ENCODE results near the gene ABTB2.

The ABTB2 gene

GRCh38 chr11:34316347-34317035 lies 41.3 kb downstream of the ABTB2 start:
- Histone ChIP-seq H3K9me3 (ENCODE audit: control insufficient read depth, low read length) (no peaks in the 10 kb centered on the region), H3K4me3 (ENCODE audit: extremely low read depth, insufficient read depth, low read length, poor library complexity, severe bottlenecking) (no peak overlapping the region), H3K27ac (ENCODE audit: low read depth, low read length, severe bottlenecking) (no peak overlapping the region), H3K4me1 (ENCODE audit: control insufficient read depth, insufficient read depth, low read length, poor library complexity, severe bottlenecking) (peaks cover 2% of the 10 kb centered on the region), H3K36me3 (ENCODE audit: control insufficient read depth, insufficient read depth, low read length) (peaks cover 7% of the 10 kb centered on the region)
- 85 to 94% methylated on average over 7 of the region's 8 CpGs for WGBS, 2 experiments (ENCODE audit: insufficient coverage in 2 of 2)

- Histone ChIP-seq H3K27ac (ENCODE audit: low read depth, low read length, severe bottlenecking) (no peak overlapping the region), H3K9me3 (ENCODE audit: control insufficient read depth, low read length) (no peaks in the 10 kb centered on the region), H3K4me1 (ENCODE audit: control insufficient read depth, insufficient read depth, low read length, poor library complexity, severe bottlenecking) (peaks cover 2% of the 10 kb centered on the region), H3K4me3 (ENCODE audit: extremely low read depth, insufficient read depth, low read length, poor library complexity, severe bottlenecking) (no peak overlapping the region), H3K36me3 (ENCODE audit: control insufficient read depth, insufficient read depth, low read length) (peaks cover 7% of the 10 kb centered on the region)
- 85 to 100% methylated on average over 3 to 5 of the region's 7 CpGs for WGBS, 2 experiments (ENCODE audit: insufficient coverage in 2 of 2)
Measured at GRCh38 chr11:34315394-34315793, 42.4 kb downstream of the ABTB2 start.

- WGBS, 2 experiments (ENCODE audit: insufficient coverage in 2 of 2), result 93 to 96% methylated on average over 9 of the region's 10 CpGs
- H3K27ac ChIP-seq (ENCODE audit: low read depth, low read length, severe bottlenecking), result no peak overlapping the region
- H3K4me3 ChIP-seq (ENCODE audit: extremely low read depth, insufficient read depth, low read length, poor library complexity, severe bottlenecking), result no peak overlapping the region
- no peaks in the 10 kb centered on the region for H3K9me3 ChIP-seq (ENCODE audit: control insufficient read depth, low read length)
- peaks cover 7% of the 10 kb centered on the region for H3K36me3 ChIP-seq (ENCODE audit: control insufficient read depth, insufficient read depth, low read length)
- peaks cover 2% of the 10 kb centered on the region for H3K4me1 ChIP-seq (ENCODE audit: control insufficient read depth, insufficient read depth, low read length, poor library complexity, severe bottlenecking)
Measured at GRCh38 chr11:34314936-34315335, 42.9 kb downstream of the ABTB2 start.

- Histone ChIP-seq H3K9me3 (ENCODE audit: control insufficient read depth, low read length) (no peaks in the 10 kb centered on the region), H3K4me3 (ENCODE audit: extremely low read depth, insufficient read depth, low read length, poor library complexity, severe bottlenecking) (no peak overlapping the region), H3K36me3 (ENCODE audit: control insufficient read depth, insufficient read depth, low read length) (peaks cover 7% of the 10 kb centered on the region), H3K27ac (ENCODE audit: low read depth, low read length, severe bottlenecking) (no peak overlapping the region), H3K4me1 (ENCODE audit: control insufficient read depth, insufficient read depth, low read length, poor library complexity, severe bottlenecking) (peaks cover 2% of the 10 kb centered on the region)
- WGBS, 2 experiments (ENCODE audit: insufficient coverage in 2 of 2), result 93 to 98% methylated on average over 6 of the region's 6 CpGs
Measured at GRCh38 chr11:34314176-34314575, 43.6 kb downstream of the ABTB2 start.

GRCh38 chr11:34313099-34313517 lies 44.7 kb downstream of the ABTB2 start:
- 100% methylated on average over 6 of the region's 6 CpGs for WGBS, 2 experiments (ENCODE audit: insufficient coverage in 2 of 2)

GRCh38 chr11:34311126-34311525 lies 46.7 kb downstream of the ABTB2 start:
- H3K36me3 ChIP-seq (ENCODE audit: control insufficient read depth, insufficient read depth, low read length), result peaks cover 7% of the 10 kb centered on the region
- no peaks in the 10 kb centered on the region for H3K9me3 ChIP-seq (ENCODE audit: control insufficient read depth, low read length)
- 77 to 96% methylated on average over 3 to 4 of the region's 4 CpGs for WGBS, 2 experiments (ENCODE audit: insufficient coverage in 2 of 2)
- H3K27ac ChIP-seq (ENCODE audit: low read depth, low read length, severe bottlenecking), result no peak overlapping the region
- H3K4me1 ChIP-seq (ENCODE audit: control insufficient read depth, insufficient read depth, low read length, poor library complexity, severe bottlenecking), result peaks cover 3% of the 10 kb centered on the region
- H3K4me3 ChIP-seq (ENCODE audit: extremely low read depth, insufficient read depth, low read length, poor library complexity, severe bottlenecking), result no peak overlapping the region

More at GRCh38 chr11:34313099-34313517, 44.7 kb downstream of the ABTB2 start:
- Histone ChIP-seq H3K36me3 (ENCODE audit: control insufficient read depth, insufficient read depth, low read length) (peaks cover 7% of the 10 kb centered on the region), H3K27ac (ENCODE audit: low read depth, low read length, severe bottlenecking) (no peak overlapping the region), H3K4me3 (ENCODE audit: extremely low read depth, insufficient read depth, low read length, poor library complexity, severe bottlenecking) (no peak overlapping the region), H3K9me3 (ENCODE audit: control insufficient read depth, low read length) (no peaks in the 10 kb centered on the region), H3K4me1 (ENCODE audit: control insufficient read depth, insufficient read depth, low read length, poor library complexity, severe bottlenecking) (peaks cover 5% of the 10 kb centered on the region)

- Histone ChIP-seq H3K4me1 (ENCODE audit: control insufficient read depth, insufficient read depth, low read length, poor library complexity, severe bottlenecking) (peaks cover 8% of the 10 kb centered on the region), H3K27ac (ENCODE audit: low read depth, low read length, severe bottlenecking) (no peak overlapping the region), H3K4me3 (ENCODE audit: extremely low read depth, insufficient read depth, low read length, poor library complexity, severe bottlenecking) (no peak overlapping the region), H3K36me3 (ENCODE audit: control insufficient read depth, insufficient read depth, low read length) (peaks cover 7% of the 10 kb centered on the region), H3K9me3 (ENCODE audit: control insufficient read depth, low read length) (no peaks in the 10 kb centered on the region)
- 25 to 59% methylated on average over 2 to 5 of the region's 6 CpGs for WGBS, 2 experiments (ENCODE audit: insufficient coverage in 2 of 2)
Measured at GRCh38 chr11:34309965-34310364, 47.8 kb downstream of the ABTB2 start.

- H3K36me3 ChIP-seq (ENCODE audit: control insufficient read depth, insufficient read depth, low read length), result peaks cover 1% of the 10 kb centered on the region
- no peak overlapping the region for H3K4me3 ChIP-seq (ENCODE audit: extremely low read depth, insufficient read depth, low read length, poor library complexity, severe bottlenecking)
- no peaks in the 10 kb centered on the region for H3K9me3 ChIP-seq (ENCODE audit: control insufficient read depth, low read length)
- peaks cover 13% of the 10 kb centered on the region for H3K4me1 ChIP-seq (ENCODE audit: control insufficient read depth, insufficient read depth, low read length, poor library complexity, severe bottlenecking)
- WGBS, 2 experiments (ENCODE audit: insufficient coverage in 2 of 2), result 93 to 95% methylated on average over 8 of the region's 8 CpGs
- no peak overlapping the region for H3K27ac ChIP-seq (ENCODE audit: low read depth, low read length, severe bottlenecking)
Measured at GRCh38 chr11:34308913-34309585, 48.8 kb downstream of the ABTB2 start.

GRCh38 chr11:34308049-34308912 lies 49.5 kb downstream of the ABTB2 start:
- no peak overlapping the region for H3K27ac ChIP-seq (ENCODE audit: low read depth, low read length, severe bottlenecking)
- no peaks in the 10 kb centered on the region for H3K36me3 ChIP-seq (ENCODE audit: control insufficient read depth, insufficient read depth, low read length)
- no peaks in the 10 kb centered on the region for H3K9me3 ChIP-seq (ENCODE audit: control insufficient read depth, low read length)
- H3K4me3 ChIP-seq (ENCODE audit: extremely low read depth, insufficient read depth, low read length, poor library complexity, severe bottlenecking), result no peak overlapping the region
- 95 to 100% methylated on average over 3 to 5 of the region's 7 CpGs for WGBS, 2 experiments (ENCODE audit: insufficient coverage in 2 of 2)
- peaks cover 17% of the 10 kb centered on the region for H3K4me1 ChIP-seq (ENCODE audit: control insufficient read depth, insufficient read depth, low read length, poor library complexity, severe bottlenecking)

- no peak overlapping the region for H3K27ac ChIP-seq (ENCODE audit: low read depth, low read length, severe bottlenecking)
- no CpG with 5 or more reads among the region's 1 CpG for WGBS, 2 experiments (ENCODE audit: insufficient coverage in 2 of 2)
Measured at GRCh38 chr11:34305780-34306179, 52.0 kb downstream of the ABTB2 start.

More at GRCh38 chr11:34305780-34306179, 52.0 kb downstream of the ABTB2 start:
- Histone ChIP-seq H3K9me3 (ENCODE audit: control insufficient read depth, low read length) (no peaks in the 10 kb centered on the region), H3K4me3 (ENCODE audit: extremely low read depth, insufficient read depth, low read length, poor library complexity, severe bottlenecking) (no peak overlapping the region), H3K4me1 (ENCODE audit: control insufficient read depth, insufficient read depth, low read length, poor library complexity, severe bottlenecking) (peaks cover 42% of the 10 kb centered on the region), H3K36me3 (ENCODE audit: control insufficient read depth, insufficient read depth, low read length) (no peaks in the 10 kb centered on the region)

Data from mesodermal cell (in vitro differentiated cells).